ENCODE results near the gene CRIP1. TPM values are rescaled to one million over a fixed set of nuclear protein-coding genes. Genes with fewer than 3 reads are reported as not detected.

Gene CRIP1
- total and polyA plus RNA-seq, 10 of the 15 experiments (the other 5 are each of a cell fraction or from before 2014, with no cell fraction given), result 66.8 to 259 (median 154) TPM

- peak overlapping the region; percentile 73 for H3K4me3 ChIP-seq
- H3K9ac ChIP-seq (ENCODE audit: control insufficient read depth, insufficient read depth, low read length), result peak overlapping the region; percentile 73
- TF ChIP-seq TBL1XR1 (IDR thresholded peaks at IDR 0.05; ENCODE audit: low read depth, low read length) (no peak), POLR2AphosphoS2 (IDR thresholded peaks at IDR 0.05; ENCODE audit: low read depth, low read length) (no peak), STAT1 (conservative IDR thresholded peaks at IDR 0.05) (no peak), HDAC2 (IDR thresholded peaks at IDR 0.05) (peak; percentile 58; the same call in 1 of the 2 replicates), CUX1 (IDR thresholded peaks at IDR 0.05; ENCODE audit: insufficient replicate concordance, low read depth, low read length) (no peak), EED (IDR thresholded peaks at IDR 0.05; ENCODE audit: low read depth) (no peak), PAX8 (IDR thresholded peaks at IDR 0.05) (no peak), WRNIP1 (IDR thresholded peaks at IDR 0.05; ENCODE audit: borderline replicate concordance, low read depth, low read length) (no peak), E4F1 (IDR thresholded peaks at IDR 0.05; ENCODE audit: borderline replicate concordance, partially characterized antibody) (no peak), SPI1 (IDR thresholded peaks at IDR 0.05; ENCODE audit: borderline replicate concordance, insufficient read depth, low read depth, low read length) (no peak), STAT3 (IDR thresholded peaks at IDR 0.05; ENCODE audit: low read depth, low read length) (no peak), SRF (IDR thresholded peaks at IDR 0.05; ENCODE audit: low read depth in 2 of 2, low read length in 2 of 2) (peak in 1 of 2 experiments; percentile 27; a peak in 1 of 4 replicates), ASH2L (IDR thresholded peaks at IDR 0.05; ENCODE audit: borderline replicate concordance, low read depth) (no peak)
- TF ChIP-seq, protein P1, sequence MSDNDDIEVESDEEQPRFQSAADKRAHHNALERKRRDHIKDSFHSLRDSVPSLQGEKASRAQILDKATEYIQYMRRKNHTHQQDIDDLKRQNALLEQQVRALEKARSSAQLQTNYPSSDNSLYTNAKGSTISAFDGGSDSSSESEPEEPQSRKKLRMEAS (IDR thresholded peaks at IDR 0.05; ENCODE audit: low read depth, low read length), result no peak
Observed at GRCh38 chr14:105491366-105491973, 4.8 kb downstream of the CRIP1 start.

More at GRCh38 chr14:105491366-105491973, 4.8 kb downstream of the CRIP1 start:
- H2AFZ ChIP-seq (ENCODE audit: control insufficient read depth, low read depth, low read length), result peak overlapping the region; percentile 92
- peaks cover 8% of the 10 kb centered on the region for H3K79me2 ChIP-seq (ENCODE audit: control insufficient read depth, insufficient read depth, low read length)
- H3K9me3 ChIP-seq (replicated peaks; ENCODE audit: control insufficient read depth, insufficient read depth, low read length), result no peaks in the 10 kb centered on the region
- SMC1A ChIA-PET (ENCODE audit: uncharacterized antibody, unreplicated experiment), result interaction anchor here (2.7 kb wide), 1 partner anchor 10 kb away, joined by 39 read pairs; no protein-coding TSS in a partner anchor
- peak; percentile 58 for DNase-seq (ENCODE audit: low read depth, low spot score)
- no peak for FAIRE-seq
- CTCF ChIA-PET, result interaction anchor here (0.9 to 4.4 kb wide), 5 partner anchors 10 to 817 kb away, joined by 3 to 103 read pairs (median 3); no protein-coding TSS in a partner anchor
- RAD21 ChIA-PET (ENCODE audit: unreplicated experiment), result interaction anchor here (0.6 to 2.1 kb wide), 4 partner anchors 9 to 808 kb away, joined by 3 to 9 read pairs (median 4); no protein-coding TSS in a partner anchor
- H4K20me1 ChIP-seq (ENCODE audit: control insufficient read depth, insufficient read depth), result no peaks in the 10 kb centered on the region
- H3K4me1 ChIP-seq (ENCODE audit: control insufficient read depth, insufficient read depth, low read length), result peaks cover 19% of the 10 kb centered on the region
- WGBS (ENCODE audit: insufficient coverage, insufficient replicate concordance, low lambda C conversion rate, missing lambda C conversion rate), result under 1% methylated on average over 34 of the region's 53 CpGs
- POLR2A ChIA-PET, result interaction anchor here (0.6 to 1.1 kb wide), 3 partner anchors 9 to 322 kb away, joined by 3 to 4 read pairs (median 3); no protein-coding TSS in a partner anchor
- in situ Hi-C loops (cut with MboI), result no loop called here
- no peaks in the 10 kb centered on the region for H3K27me3 ChIP-seq (replicated peaks in 1 of 2; ENCODE audit: control insufficient read depth in 2 of 2, insufficient read depth in 2 of 2, low read length in 1 of 2)
- no peaks in the 10 kb centered on the region; a peak in 1 of 4 replicates for H3K36me3 ChIP-seq (ENCODE audit: control insufficient read depth in 2 of 2, insufficient read depth in 2 of 2, low read length in 1 of 2)
- no TSS peak for BruUV-seq (replicated peaks)
- intact Hi-C loops (cut with micrococcal nuclease; ENCODE audit: unreplicated experiment), result loop anchor here (5.0 kb wide), 1 partner anchor 36 kb away; the partner anchor contains the start of gene TMEM121
- H3K27ac ChIP-seq (ENCODE audit: control insufficient read depth, insufficient read depth), result peak overlapping the region; percentile 58
- peak; percentile 37 for ATAC-seq
- H3K4me2 ChIP-seq (ENCODE audit: control insufficient read depth, insufficient read depth), result peak overlapping the region; percentile 93

All from GM12878 (cell line).